NCI-H524 (cell line): ENCODE results near the gene SMDT1.
A peak's percentile ranks its signal among the peaks of the same experiment; 100 is the strongest.
"Not testable (repeated sequence)": the region's sequence is repeated elsewhere in the genome, so short reads cannot be mapped to it uniquely, and the experiment has no call there.

ENCODE experiments used
- DNase-seq, 2 experiments: peaks; one replicate each; lab custom pipeline; 2025; lab: John Stamatoyannopoulos, UW

The SMDT1 gene

GRCh38 chr22:42070517-42071422 lies 8.7 kb upstream of the SMDT1 start, which contains the start of gene NAGA:
Gene NAGA, minus strand, starts transcription at chr22:42070812. Its CDS starts 515 bp downstream, at chr22:42070297.
- peak; percentile 97 to 98 for DNase-seq

- not testable (repeated sequence) for DNase-seq
Measured at GRCh38 chr22:42071508-42071907, 8.0 kb upstream of the SMDT1 start.

GRCh38 chr22:42072606-42073330 lies 6.7 kb upstream of the SMDT1 start:
- no peak for DNase-seq

DNA sequence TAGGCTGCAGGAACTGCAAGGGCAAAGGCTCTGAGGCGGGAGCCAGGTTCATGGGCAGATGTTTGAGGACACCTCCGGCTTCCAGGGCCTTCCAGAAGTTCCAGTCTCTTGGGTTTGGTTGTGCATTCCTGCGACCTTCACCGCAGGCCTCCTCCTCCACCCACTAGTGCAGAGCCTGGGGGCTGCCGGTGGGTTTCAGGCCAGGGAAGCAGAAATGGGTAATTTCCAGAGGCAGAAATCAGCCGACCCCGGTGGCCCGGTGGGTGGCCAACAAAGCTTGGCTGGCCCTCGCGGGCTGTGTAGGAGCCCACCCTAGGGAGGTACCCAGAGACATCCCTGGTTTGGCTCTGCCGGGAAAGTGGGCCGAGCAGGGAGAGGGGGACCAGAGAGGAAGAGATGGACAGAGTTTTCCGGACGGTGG lies 5.9 kb upstream of the SMDT1 start:
- DNase-seq: no peak

GRCh38 chr22:42074132-42074811 lies 5.2 kb upstream of the SMDT1 start, which contains the start of gene PHETA2:
Gene PHETA2, plus strand, starts transcription at chr22:42074248. Its CDS starts 3,046 bp downstream, at chr22:42077294.
- no peak for DNase-seq

- DNase-seq: no peak
Measured at GRCh38 chr22:42074846-42075676, 4.4 kb upstream of the SMDT1 start.

- no peak for DNase-seq
Measured at GRCh38 chr22:42076764-42077485, 2.6 kb upstream of the SMDT1 start.

DNA sequence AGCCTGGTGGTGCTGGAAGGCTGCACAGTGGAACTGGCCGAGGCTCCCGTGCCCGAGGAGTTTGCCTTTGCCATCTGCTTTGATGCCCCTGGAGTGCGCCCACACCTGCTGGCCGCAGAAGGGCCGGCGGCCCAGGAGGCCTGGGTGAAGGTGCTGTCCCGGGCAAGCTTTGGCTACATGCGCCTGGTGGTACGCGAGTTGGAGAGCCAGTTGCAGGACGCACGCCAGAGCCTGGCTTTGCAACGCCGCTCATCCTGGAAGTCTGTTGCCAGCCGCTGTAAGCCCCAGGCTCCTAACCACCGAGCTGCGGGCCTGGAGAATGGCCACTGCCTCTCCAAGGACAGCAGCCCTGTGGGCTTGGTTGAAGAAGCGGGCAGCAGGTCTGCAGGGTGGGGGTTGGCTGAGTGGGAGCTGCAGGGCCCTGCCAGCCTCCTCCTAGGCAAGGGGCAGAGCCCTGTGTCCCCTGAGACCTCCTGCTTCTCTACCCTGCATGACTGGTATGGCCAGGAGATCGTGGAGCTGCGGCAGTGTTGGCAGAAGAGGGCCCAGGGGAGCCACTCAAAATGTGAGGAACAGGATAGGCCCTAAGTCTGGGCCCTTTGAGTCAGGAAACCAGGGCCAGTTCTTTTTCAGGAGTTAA lies 1.9 kb upstream of the SMDT1 start:
- no peak for DNase-seq

- DNase-seq: no peak
Measured at GRCh38 chr22:42078469-42079318, 806 bp upstream of the SMDT1 start.

DNA sequence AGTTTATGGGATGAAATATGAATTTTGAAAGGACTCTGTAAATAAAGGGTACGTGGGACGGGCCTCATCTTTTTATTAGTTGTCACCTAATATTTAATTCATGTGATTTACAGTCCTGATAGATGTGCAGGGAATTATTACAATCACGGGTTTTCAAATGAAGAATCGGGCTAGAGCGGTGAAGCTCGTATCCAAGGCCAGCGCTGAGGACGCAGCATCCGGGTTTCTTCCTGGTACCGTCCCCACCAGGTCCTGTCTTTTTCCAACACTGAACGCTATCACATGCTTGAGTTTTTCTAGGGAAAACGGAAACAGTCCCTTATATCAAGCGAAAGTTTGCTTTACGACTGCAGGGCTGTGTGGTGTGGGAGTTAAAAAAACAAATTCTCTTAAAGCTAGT lies 787 bp downstream of the SMDT1 start:
- DNase-seq: peak in 1 of 2 experiments; percentile 22

- DNase-seq: no peak
Measured at GRCh38 chr22:42083119-42083518, 3.6 kb downstream of the SMDT1 start.

DNA sequence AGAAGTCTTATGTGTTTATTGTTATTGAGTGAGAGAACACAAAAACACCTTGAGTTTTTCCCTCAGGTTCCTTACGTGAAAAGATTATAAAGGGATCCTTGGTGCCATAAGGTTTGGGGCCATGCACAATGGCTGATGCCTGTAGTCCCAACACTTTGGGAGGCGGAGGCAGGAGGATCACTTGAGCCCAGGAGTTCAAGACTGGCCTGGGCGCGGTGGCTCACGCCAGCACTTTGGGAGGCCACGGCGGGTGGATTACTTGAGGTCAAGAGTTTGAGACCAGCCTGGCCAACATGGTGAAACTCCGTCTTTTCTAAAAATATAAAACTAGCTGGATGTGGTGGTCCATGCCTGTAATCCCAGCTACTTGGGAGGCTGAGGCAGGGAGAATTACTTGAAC lies 5.4 kb downstream of the SMDT1 start:
- DNase-seq: no peak

GRCh38 chr22:42086051-42086450 lies 6.6 kb downstream of the SMDT1 start:
- DNase-seq: no peak

- DNase-seq: peak; percentile 99 to 100
Measured at GRCh38 chr22:42090596-42091454, 11.3 kb downstream of the SMDT1 start, which contains the start of gene NDUFA6. Gene NDUFA6, minus strand, starts transcription at chr22:42090772. Its CDS starts 28 bp downstream, at chr22:42090744.

GRCh38 chr22:42091455-42091782 lies 11.9 kb downstream of the SMDT1 start:
- no peak for DNase-seq

DNA sequence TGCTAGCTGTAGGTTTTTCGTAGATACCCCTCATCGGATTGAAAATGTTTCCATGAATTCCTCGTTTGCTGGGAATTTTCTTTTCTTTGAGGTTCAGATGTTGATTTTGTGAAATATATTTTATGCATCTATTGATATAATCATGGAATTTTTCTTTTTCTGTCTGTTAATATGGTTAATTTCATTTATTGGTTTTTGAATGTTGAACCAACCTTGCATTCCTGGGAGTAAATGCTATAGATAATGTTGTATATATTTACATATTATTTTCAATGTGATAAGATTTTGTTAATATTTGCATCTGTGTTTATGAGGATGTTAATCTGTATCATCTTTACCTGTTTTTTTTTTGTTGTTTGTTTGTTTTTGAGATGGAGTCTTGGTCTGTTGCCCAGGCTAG lies 21.7 kb downstream of the SMDT1 start:
- no peak for DNase-seq

DNA sequence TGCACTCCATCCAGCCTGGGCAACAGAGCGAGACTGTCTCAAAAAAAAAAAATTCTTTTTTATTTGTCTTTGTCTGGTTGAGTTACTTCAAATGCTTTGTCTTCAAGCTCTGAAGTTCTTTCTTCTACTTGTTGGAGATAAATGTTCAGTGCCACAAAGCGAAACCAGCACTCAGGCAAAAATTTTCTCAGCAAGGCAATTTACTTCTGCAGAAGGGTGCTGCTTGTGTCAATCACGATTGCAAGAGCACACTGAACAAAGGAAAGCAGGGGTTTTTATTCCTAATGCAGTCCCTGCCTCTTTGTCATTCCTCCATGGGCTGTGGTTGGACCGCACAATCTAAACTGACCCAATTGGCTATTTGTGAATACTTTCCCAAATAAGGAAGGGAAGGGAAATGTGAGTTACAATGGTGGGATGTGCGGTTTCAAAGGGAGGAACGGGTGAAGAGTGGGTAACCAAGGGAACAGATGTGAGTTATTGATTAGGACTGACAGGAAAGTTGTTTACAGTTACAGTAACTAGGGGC lies 24.9 kb downstream of the SMDT1 start:
- DNase-seq: not testable (repeated sequence)

- no peak for DNase-seq
Measured at GRCh38 chr22:42108848-42109247, 29.3 kb downstream of the SMDT1 start.
